ENCODE results near the gene DPP9.

GRCh38 chr19:4669723-4670480, 53.7 kb downstream of the DPP9 start, which contains the start of gene MYDGF:
- TF ChIP-seq, protein P1, sequence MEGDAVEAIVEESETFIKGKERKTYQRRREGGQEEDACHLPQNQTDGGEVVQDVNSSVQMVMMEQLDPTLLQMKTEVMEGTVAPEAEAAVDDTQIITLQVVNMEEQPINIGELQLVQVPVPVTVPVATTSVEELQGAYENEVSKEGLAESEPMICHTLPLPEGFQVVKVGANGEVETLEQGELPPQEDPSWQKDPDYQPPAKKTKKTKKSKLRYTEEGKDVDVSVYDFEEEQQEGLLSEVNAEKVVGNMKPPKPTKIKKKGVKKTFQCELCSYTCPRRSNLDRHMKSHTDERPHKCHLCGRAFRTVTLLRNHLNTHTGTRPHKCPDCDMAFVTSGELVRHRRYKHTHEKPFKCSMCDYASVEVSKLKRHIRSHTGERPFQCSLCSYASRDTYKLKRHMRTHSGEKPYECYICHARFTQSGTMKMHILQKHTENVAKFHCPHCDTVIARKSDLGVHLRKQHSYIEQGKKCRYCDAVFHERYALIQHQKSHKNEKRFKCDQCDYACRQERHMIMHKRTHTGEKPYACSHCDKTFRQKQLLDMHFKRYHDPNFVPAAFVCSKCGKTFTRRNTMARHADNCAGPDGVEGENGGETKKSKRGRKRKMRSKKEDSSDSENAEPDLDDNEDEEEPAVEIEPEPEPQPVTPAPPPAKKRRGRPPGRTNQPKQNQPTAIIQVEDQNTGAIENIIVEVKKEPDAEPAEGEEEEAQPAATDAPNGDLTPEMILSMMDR (conservative IDR thresholded peaks at IDR 0.05; ENCODE audit: low read length): no peak
- no peak for TF ChIP-seq EZH2phosphoT487 (IDR thresholded peaks at IDR 0.05; ENCODE audit: borderline replicate concordance)
